Glomerular endothelial cell (primary cell): Measurements from ENCODE around the gene EEF1AKMT1. TPM values are rescaled to one million over a fixed set of nuclear protein-coding genes. Genes with fewer than 3 reads are reported as not detected.
"Not testable (repeated sequence)": the region's sequence is repeated elsewhere in the genome, so short reads cannot be mapped to it uniquely, and the experiment has no call there.

Source experiments
- DNase-seq: peaks from one replicate; pipeline ENCODE4 v3.0.0-alpha.2; 2011; ENCODE audit warnings: low read depth, low spot score; ENCODE audit errors: extremely low read depth
- total RNA-seq: library from RNA; depleted of rRNA; stranded (reverse); fragments of >200 nt; gene quantifications from 2 replicates; pipeline ENCODE4 v1.2.3, GENCODE V29; 2015

The EEF1AKMT1 gene
- total RNA-seq, 1 donor from 2014 or later = 10.7 TPM

GRCh38 chr13:20702530-20702914, 71.2 kb downstream of the EEF1AKMT1 start:
- no peak for DNase-seq

- DNase-seq = no peak
Observed at GRCh38 chr13:20701461-20701860, 72.3 kb downstream of the EEF1AKMT1 start.

- no peak for DNase-seq
Observed at GRCh38 chr13:20700288-20700687, 73.5 kb downstream of the EEF1AKMT1 start.

- no peak for DNase-seq
Observed at GRCh38 chr13:20699715-20700114, 74.0 kb downstream of the EEF1AKMT1 start.

- no peak for DNase-seq
Observed at GRCh38 chr13:20696073-20696472, 77.7 kb downstream of the EEF1AKMT1 start.

- no peak for DNase-seq
Observed at GRCh38 chr13:20691616-20692015, 82.1 kb downstream of the EEF1AKMT1 start.

- DNase-seq = no peak
Observed at GRCh38 chr13:20689291-20689690, 84.5 kb downstream of the EEF1AKMT1 start.

GRCh38 chr13:20686863-20687579, 86.7 kb downstream of the EEF1AKMT1 start:
- DNase-seq = no peak

- DNase-seq = no peak
Observed at GRCh38 chr13:20686167-20686566, 87.6 kb downstream of the EEF1AKMT1 start.

GRCh38 chr13:20685092-20685491, 88.7 kb downstream of the EEF1AKMT1 start:
- DNase-seq = no peak

GRCh38 chr13:20684546-20684945, 89.2 kb downstream of the EEF1AKMT1 start:
- no peak for DNase-seq

- DNase-seq = no peak
Observed at GRCh38 chr13:20684041-20684440, 89.7 kb downstream of the EEF1AKMT1 start.

- DNase-seq = no peak
Observed at GRCh38 chr13:20682061-20682460, 91.7 kb downstream of the EEF1AKMT1 start.

GRCh38 chr13:20681481-20681880, 92.3 kb downstream of the EEF1AKMT1 start:
- not testable (repeated sequence) for DNase-seq

GRCh38 chr13:20680416-20681080, 93.2 kb downstream of the EEF1AKMT1 start:
- no peak for DNase-seq

GRCh38 chr13:20679879-20680278, 93.9 kb downstream of the EEF1AKMT1 start:
- no peak for DNase-seq

Other genes starting within 250 kb of the EEF1AKMT1 start
- 68.8 and 116 TPM in 2 replicates for gene CRYL1, start 248.1 kb downstream of the EEF1AKMT1 start, total RNA-seq
- gene IFT88, start 206.8 kb downstream of the EEF1AKMT1 start, total RNA-seq = 8.5 and 9.0 TPM in 2 replicates
- gene IL17D, start 70.3 kb downstream of the EEF1AKMT1 start, total RNA-seq = 10.6 and 13.6 TPM in 2 replicates
- gene XPO4, start 128.8 kb upstream of the EEF1AKMT1 start, total RNA-seq = 22.4 and 26.4 TPM in 2 replicates